Measurements from ENCODE around the gene CYP2R1.

CYP2R1 gene

DNA sequence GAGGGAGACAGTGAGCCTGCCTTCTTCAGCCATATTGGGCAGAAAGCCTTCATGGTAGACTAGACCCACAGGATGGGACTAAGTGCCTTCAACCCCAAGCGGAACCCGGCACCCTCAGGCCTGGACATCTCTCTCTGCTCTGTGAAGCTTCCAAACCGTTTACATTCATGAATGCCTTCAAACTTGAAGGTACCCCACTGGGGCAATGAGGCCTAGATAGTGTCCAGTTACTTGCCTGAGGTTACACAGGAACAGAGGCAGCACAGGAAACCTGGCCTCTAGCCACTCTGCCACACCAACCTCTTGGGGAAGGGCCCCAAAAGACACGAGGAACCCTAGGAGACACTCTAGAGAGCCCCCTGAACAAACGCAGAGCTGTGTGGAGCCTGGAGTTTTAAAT, 14.5 kb upstream of the CYP2R1 start:
- no peak overlapping the region for H3K4me3 ChIP-seq (ENCODE audit: low read length)
- TF ChIP-seq, protein P1, sequence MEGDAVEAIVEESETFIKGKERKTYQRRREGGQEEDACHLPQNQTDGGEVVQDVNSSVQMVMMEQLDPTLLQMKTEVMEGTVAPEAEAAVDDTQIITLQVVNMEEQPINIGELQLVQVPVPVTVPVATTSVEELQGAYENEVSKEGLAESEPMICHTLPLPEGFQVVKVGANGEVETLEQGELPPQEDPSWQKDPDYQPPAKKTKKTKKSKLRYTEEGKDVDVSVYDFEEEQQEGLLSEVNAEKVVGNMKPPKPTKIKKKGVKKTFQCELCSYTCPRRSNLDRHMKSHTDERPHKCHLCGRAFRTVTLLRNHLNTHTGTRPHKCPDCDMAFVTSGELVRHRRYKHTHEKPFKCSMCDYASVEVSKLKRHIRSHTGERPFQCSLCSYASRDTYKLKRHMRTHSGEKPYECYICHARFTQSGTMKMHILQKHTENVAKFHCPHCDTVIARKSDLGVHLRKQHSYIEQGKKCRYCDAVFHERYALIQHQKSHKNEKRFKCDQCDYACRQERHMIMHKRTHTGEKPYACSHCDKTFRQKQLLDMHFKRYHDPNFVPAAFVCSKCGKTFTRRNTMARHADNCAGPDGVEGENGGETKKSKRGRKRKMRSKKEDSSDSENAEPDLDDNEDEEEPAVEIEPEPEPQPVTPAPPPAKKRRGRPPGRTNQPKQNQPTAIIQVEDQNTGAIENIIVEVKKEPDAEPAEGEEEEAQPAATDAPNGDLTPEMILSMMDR (IDR thresholded peaks at IDR 0.05; ENCODE audit: insufficient read depth, low read depth, low read length, missing control alignments), result no peak
- no peak for DNase-seq (ENCODE audit: low read depth)

DNA sequence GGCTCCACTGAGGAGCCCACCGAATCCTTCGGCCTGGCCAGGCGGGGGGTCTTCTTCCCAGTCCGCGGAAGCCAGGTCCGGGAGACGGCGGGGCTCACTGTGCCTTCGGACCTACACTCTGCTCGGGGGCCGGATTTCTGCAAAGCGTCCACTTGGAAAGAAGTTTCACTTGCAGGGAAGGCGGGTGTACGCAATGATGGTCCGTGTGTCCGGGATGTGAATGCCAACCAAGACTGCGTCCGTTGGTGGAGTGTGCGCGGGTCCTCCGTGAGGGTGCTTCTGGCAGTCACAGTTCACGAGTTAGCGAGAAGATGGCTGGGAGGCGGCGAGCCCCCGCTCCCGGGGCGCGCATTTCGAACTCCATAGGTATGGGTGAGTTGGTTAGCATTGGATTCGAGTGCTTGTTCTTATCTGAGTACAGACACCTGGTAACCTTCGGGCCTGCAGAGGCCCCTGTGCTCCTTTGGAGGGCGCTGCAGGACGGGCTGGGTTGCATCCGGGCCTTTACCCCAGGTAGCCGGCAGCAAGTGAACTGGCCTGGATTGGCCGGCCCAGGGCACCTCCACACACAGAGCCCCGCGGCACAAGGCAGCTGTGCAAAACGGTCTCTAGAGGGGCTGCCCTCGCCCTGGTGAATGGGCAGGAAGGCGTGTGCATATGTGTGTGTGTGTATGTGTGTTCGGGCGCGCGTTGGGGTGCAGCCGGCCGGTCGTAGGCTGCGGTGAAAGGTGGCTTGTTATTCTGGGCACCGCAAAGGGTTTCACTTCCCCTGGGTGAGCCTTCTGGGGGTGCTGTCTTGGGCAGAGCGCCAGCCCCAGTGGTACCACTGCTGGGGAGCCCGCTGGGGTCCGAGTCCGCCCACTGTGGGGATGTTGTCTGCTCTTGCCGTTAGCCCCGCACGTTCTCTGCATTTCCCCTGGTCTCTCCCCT, 13.3 kb upstream of the CYP2R1 start:
- peak overlapping the region; percentile 44 for H3K4me3 ChIP-seq (ENCODE audit: low read length)
- TF ChIP-seq, protein P1 (IDR thresholded peaks at IDR 0.05; ENCODE audit: insufficient read depth, low read depth, low read length, missing control alignments), result peak; percentile 40
- peak; percentile 18 for DNase-seq (ENCODE audit: low read depth)

DNA sequence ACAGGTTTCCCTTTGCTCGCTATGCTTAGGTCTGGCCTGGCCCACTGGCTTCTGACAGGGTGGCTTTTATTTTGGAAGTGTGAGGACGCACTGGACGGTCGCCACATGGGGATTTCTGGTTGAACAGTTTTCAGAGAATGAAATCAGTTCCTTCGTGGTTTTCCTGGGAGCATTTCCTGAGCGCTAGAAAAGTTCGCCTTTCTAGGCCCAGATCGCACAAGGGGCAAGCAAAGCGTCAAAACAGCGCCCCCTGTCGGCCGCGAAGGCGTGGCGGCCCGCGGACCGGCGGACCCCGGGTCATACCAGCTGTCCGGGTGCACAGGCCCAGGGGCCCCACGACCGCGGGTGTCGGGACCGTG, 12.7 kb upstream of the CYP2R1 start:
- TF ChIP-seq, protein P1 (IDR thresholded peaks at IDR 0.05; ENCODE audit: insufficient read depth, low read depth, low read length, missing control alignments), result peak; percentile 59
- peak overlapping the region; percentile 44 for H3K4me3 ChIP-seq (ENCODE audit: low read length)
- peak; percentile 44 for DNase-seq (ENCODE audit: low read depth)

DNA sequence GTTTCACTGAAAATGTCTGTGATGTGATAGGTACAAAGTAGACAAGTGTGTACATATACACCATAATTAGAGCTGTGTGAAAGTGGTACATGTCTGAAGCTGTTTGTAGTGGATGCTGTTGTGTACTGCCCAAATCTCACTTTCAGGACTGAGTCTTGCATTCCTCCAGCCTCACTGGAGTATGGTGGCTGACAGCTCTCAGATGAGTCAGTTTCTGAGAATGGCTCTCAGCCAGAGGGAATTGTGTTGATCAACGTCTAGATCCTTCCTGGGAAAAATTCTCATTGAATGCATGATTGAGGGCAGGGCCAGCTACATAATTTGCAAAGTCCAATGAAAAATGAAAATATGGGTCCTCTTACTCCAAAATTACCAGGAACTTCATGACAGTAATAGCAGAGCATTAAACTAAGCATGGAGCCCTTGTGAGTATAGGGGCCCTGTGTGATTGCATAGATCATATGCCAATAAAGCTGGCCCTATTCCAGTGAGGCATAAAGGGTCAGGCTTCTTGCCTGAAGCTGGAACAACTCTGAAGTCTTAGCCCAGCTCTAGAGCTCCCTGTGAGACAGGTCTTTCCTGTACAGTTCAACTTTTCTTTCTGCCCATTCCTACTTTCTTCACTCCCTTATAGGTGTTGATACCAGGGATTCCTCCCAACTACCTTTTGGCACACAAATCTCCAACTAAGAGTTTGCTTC, 10.8 kb upstream of the CYP2R1 start:
- no peak overlapping the region for H3K4me3 ChIP-seq (ENCODE audit: low read length)
- TF ChIP-seq, protein P1 (IDR thresholded peaks at IDR 0.05; ENCODE audit: insufficient read depth, low read depth, low read length, missing control alignments), result no peak
- peak; percentile 87 for DNase-seq (ENCODE audit: low read depth)

DNA sequence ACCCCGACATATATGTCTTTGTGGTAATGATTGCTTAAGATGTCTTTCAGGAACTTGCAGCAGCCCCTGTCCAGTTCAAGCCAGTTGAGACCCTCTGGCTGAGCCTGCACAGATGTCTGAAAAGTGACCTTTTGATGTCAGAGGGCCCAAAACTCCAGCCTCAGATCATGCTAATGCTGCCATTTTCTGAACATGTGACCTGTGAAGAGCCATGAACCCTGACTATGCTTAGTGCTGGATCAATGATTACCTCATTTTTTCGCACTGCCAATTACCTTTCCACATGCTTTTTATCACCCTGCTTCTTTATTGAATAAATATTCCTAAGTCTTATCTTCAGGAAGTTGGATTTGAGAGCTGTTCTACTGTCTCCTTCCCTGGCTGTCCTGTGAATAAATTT, 6.9 kb upstream of the CYP2R1 start:
- TF ChIP-seq, protein P1 (IDR thresholded peaks at IDR 0.05; ENCODE audit: insufficient read depth, low read depth, low read length, missing control alignments), result no peak
- no peak overlapping the region for H3K4me3 ChIP-seq (ENCODE audit: low read length)
- DNase-seq (ENCODE audit: low read depth), result no peak

DNA sequence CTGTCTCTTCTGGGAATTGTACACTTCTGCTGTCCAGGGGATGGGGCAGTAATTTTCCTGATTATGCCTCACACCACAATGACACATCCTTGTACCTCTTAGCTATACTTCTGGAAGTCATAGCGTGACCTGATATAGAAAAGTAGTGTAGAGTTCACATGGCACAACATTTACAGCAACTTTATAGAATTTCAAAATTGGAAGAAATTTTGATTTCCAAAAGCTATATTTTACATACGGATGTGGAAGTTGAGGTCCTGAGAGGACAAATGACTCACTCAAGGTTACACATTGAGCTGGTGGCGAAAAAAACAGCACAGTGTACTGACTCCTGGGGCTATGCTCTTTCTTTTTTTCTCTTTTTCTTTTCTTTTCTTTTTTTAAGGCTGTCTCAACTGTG, 6.3 kb upstream of the CYP2R1 start:
- H3K4me3 ChIP-seq (ENCODE audit: low read length), result no peak overlapping the region
- TF ChIP-seq, protein P1 (IDR thresholded peaks at IDR 0.05; ENCODE audit: insufficient read depth, low read depth, low read length, missing control alignments), result no peak
- no peak for DNase-seq (ENCODE audit: low read depth)
